Neural progenitor cell (in vitro differentiated cells): ENCODE results near the gene FARP1. TPM values are rescaled to one million over a fixed set of nuclear protein-coding genes. Genes with fewer than 3 reads are reported as not detected.

Source experiments
- DNase-seq: peaks from one replicate; pipeline ENCODE4 v3.0.0-alpha.2; 2016; ENCODE audit warnings: low spot score
- H2AFZ ChIP-seq: fragments of 200-600 bp; sonication (generic); replicated peaks from 2 replicates; pipeline ENCODE4 v1.6.1; 2016; ENCODE audit warnings: antibody characterized with exemption
- H3F3A ChIP-seq: fragments of 200-600 bp; sonication (generic); 2 replicates; pipeline ENCODE4 v1.6.1; 2016; ENCODE audit warnings: antibody characterized with exemption, low read depth
- H3K27ac ChIP-seq: fragments of 200-600 bp; sonication (generic); 2 replicates; pipeline ENCODE4 v1.5.1; 2016; ENCODE audit warnings: mild to moderate bottlenecking
- H3K27me3 ChIP-seq: fragments of 200-600 bp; sonication (generic); 2 replicates; pipeline ENCODE4 v1.6.1; 2016; ENCODE audit warnings: mild to moderate bottlenecking, moderate library complexity
- H3K36me3 ChIP-seq: fragments of 200-600 bp; sonication (generic); 2 replicates; pipeline ENCODE4 v1.5.1; 2016
- H3K4me1 ChIP-seq: fragments of 200-600 bp; sonication (generic); 2 replicates; pipeline ENCODE4 v1.6.1; 2016; ENCODE audit warnings: mixed run types
- H3K4me2 ChIP-seq: fragments of 200-600 bp; sonication (generic); 2 replicates; pipeline ENCODE4 v1.6.1; 2016
- H3K4me3 ChIP-seq: fragments of 200-600 bp; sonication (generic); 2 replicates; pipeline ENCODE4 v1.5.1; 2016
- H3K79me2 ChIP-seq: fragments of 200-600 bp; sonication (generic); 2 replicates; pipeline ENCODE4 v1.6.1; 2016; ENCODE audit warnings: low read depth
- H3K9ac ChIP-seq: fragments of 200-600 bp; sonication (generic); 2 replicates; pipeline ENCODE4 v1.6.1; 2016
- H3K9me3 ChIP-seq: fragments of 200-600 bp; sonication (generic); 2 replicates; pipeline ENCODE4 v1.5.1; 2016; ENCODE audit warnings: low read depth
- H4K20me1 ChIP-seq: fragments of 200-600 bp; sonication (generic); 2 replicates; pipeline ENCODE4 v1.6.1; 2016; ENCODE audit warnings: low read depth
- H3K27ac Mint-ChIP-seq: 3 replicates; pipeline ENCODE4 v1.8.0; 2021; ENCODE audit warnings: mixed read lengths
- H3K27me3 Mint-ChIP-seq: 2 replicates; pipeline ENCODE4 v1.8.0; 2022; ENCODE audit warnings: low read depth, mild to moderate bottlenecking, inconsistent platforms, moderate library complexity, mixed read lengths; ENCODE audit not compliant: insufficient read depth
- H3K36me3 Mint-ChIP-seq: 3 replicates; pipeline ENCODE4 v1.8.0; 2021; ENCODE audit warnings: mixed read lengths
- H3K4me1 Mint-ChIP-seq: 3 replicates; pipeline ENCODE4 v1.8.0; 2021; ENCODE audit warnings: mixed read lengths
- H3K4me3 Mint-ChIP-seq: 3 replicates; pipeline ENCODE4 v1.8.0; 2021; ENCODE audit warnings: mild to moderate bottlenecking, moderate library complexity, mixed read lengths
- H3K9me3 Mint-ChIP-seq: 3 replicates; pipeline ENCODE4 v1.8.0; 2020; ENCODE audit warnings: mixed read lengths
- EZH2 ChIP-seq: fragments of 200-600 bp; sonication (generic); IDR thresholded peaks from 2 replicates; pipeline ENCODE4 v1.6.1; 2017; ENCODE audit warnings: antibody characterized with exemption, mild to moderate bottlenecking, moderate library complexity
- EZH2phosphoT487 ChIP-seq: fragments of 200-600 bp; sonication (generic); IDR thresholded peaks from 2 replicates; pipeline ENCODE4 v1.6.1; 2017; ENCODE audit warnings: antibody characterized with exemption
- total RNA-seq: library from RNA; depleted of rRNA; stranded (reverse); fragments of >200 nt; gene quantifications from 2 replicates; pipeline ENCODE4 v1.2.3, GENCODE V29; 2015; ENCODE audit warnings: low replicate concordance
- TF ChIP-seq, protein P1 (sequence below): fragments of 200-600 bp; sonication (generic); IDR thresholded peaks from 2 replicates; pipeline ENCODE4 v1.5.1; 2017; ENCODE audit warnings: antibody characterized with exemption, mild to moderate bottlenecking

FARP1 gene
- total RNA-seq, 1 donor from 2014 or later, result 78.0 TPM

DNA sequence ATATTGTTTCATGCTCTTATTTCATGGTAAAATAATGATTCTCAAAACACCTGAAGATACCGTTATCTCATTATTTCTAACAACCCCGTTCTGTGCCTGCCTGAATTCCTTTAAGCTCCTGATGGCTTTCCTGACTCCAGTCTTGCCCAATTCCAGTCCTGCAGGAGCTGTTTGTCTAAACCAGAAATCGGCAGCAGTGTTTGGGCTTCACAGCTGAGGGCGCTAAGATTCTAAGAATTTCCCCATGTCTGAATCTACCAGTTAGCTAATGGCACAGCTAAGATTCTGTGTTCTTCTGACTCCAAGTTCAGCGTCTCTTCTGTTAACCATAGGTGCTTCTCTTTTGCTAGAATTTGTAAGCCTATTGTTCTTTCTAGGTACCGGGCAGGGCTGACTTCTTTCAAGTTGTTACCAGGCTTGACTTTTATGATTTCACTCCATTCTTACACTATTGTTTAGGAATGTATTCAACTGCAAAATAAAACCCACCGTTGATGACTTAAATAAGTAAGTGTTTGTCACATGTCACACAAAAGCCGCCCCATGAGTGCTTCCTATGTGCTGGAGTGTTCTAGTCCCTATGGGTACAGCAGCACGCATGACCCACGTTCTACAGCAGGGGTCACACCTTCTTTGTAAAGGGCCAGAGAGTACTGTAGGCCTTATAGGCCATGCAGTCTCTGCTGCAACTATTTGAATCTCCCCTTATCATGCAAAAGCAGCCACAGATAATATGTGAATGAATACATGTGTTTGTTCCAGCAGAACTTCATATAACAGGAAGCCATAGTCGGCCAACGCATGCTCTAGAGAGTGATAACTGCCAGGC is 202.4 kb downstream of the FARP1 start:
- H3K4me1 Mint-ChIP-seq, result peaks cover 24% of the 10 kb centered on the region
- H3K27ac Mint-ChIP-seq, result no peak overlapping the region

DNA sequence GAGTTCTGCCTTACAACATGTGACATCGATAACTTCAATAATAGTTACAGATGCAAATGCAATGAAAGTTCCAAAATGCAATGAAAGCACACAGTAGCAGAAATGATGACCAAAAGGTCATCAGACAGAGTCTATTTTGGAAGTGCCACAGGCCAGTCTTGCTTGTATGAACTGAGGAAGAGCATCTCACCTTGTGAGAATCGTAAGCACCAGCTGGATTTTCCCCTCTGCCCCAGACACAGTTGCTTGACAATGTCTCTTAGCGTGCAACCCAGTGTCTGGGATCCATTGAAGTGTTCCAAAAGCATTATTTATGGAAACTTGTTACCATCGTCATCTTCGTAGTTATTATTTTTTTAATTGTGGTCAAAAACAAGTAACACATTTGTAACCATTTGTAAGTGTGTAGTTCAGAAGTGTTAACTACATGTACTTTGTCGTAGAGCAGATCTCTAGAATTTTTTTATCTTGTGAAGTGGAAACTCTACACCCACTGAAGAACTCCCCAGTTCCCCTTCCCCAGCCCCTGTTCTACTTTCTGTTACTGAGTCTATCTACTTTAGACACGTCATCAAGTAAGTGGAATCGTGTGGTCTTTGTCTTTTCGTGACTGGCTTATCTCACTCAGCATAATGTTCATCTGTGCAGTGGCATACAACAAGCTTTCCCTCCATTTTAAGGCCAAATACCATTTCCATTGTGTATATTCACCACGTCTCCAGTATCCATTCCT is 204.2 kb downstream of the FARP1 start:
- Histone ChIP-seq H3K27me3 (no peaks in the 10 kb centered on the region), H3F3A (no peaks in the 10 kb centered on the region), H3K27ac (no peak overlapping the region), H4K20me1 (peaks cover 9% of the 10 kb centered on the region), H3K4me3 (no peak overlapping the region), H3K4me1 (peaks cover 13% of the 10 kb centered on the region), H3K36me3 (no peaks in the 10 kb centered on the region), H3K79me2 (peaks cover 21% of the 10 kb centered on the region), H3K9me3 (no peaks in the 10 kb centered on the region), H3K4me2 (no peak overlapping the region), H2AFZ (no peak overlapping the region), H3K9ac (no peak overlapping the region)
- TF ChIP-seq, protein P1, sequence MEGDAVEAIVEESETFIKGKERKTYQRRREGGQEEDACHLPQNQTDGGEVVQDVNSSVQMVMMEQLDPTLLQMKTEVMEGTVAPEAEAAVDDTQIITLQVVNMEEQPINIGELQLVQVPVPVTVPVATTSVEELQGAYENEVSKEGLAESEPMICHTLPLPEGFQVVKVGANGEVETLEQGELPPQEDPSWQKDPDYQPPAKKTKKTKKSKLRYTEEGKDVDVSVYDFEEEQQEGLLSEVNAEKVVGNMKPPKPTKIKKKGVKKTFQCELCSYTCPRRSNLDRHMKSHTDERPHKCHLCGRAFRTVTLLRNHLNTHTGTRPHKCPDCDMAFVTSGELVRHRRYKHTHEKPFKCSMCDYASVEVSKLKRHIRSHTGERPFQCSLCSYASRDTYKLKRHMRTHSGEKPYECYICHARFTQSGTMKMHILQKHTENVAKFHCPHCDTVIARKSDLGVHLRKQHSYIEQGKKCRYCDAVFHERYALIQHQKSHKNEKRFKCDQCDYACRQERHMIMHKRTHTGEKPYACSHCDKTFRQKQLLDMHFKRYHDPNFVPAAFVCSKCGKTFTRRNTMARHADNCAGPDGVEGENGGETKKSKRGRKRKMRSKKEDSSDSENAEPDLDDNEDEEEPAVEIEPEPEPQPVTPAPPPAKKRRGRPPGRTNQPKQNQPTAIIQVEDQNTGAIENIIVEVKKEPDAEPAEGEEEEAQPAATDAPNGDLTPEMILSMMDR, result no peak
- TF ChIP-seq EZH2 (no peak), EZH2phosphoT487 (no peak)
- Mint-ChIP-seq H3K9me3 (no peaks in the 10 kb centered on the region), H3K4me3 (no peak overlapping the region), H3K27ac (no peak overlapping the region), H3K4me1 (peaks cover 24% of the 10 kb centered on the region), H3K36me3 (peaks cover 16% of the 10 kb centered on the region), H3K27me3 (peaks cover 2% of the 10 kb centered on the region)
- DNase-seq, result no peak

More for the DNA sequence above, 202.4 kb downstream of the FARP1 start:
- Histone ChIP-seq H2AFZ (no peak overlapping the region), H3K4me2 (no peak overlapping the region), H3K9me3 (no peaks in the 10 kb centered on the region), H3F3A (no peaks in the 10 kb centered on the region), H4K20me1 (peaks cover 9% of the 10 kb centered on the region), H3K4me1 (peaks cover 13% of the 10 kb centered on the region), H3K9ac (no peak overlapping the region), H3K36me3 (no peaks in the 10 kb centered on the region), H3K4me3 (no peak overlapping the region), H3K79me2 (peaks cover 18% of the 10 kb centered on the region), H3K27ac (no peak overlapping the region), H3K27me3 (no peaks in the 10 kb centered on the region)
- Mint-ChIP-seq H3K9me3 (no peaks in the 10 kb centered on the region), H3K4me3 (no peak overlapping the region), H3K27me3 (no peaks in the 10 kb centered on the region), H3K36me3 (peaks cover 15% of the 10 kb centered on the region)
- TF ChIP-seq EZH2phosphoT487, result no peak
- TF ChIP-seq, protein P1, result no peak
- TF ChIP-seq EZH2, result no peak
- DNase-seq, result no peak

DNA sequence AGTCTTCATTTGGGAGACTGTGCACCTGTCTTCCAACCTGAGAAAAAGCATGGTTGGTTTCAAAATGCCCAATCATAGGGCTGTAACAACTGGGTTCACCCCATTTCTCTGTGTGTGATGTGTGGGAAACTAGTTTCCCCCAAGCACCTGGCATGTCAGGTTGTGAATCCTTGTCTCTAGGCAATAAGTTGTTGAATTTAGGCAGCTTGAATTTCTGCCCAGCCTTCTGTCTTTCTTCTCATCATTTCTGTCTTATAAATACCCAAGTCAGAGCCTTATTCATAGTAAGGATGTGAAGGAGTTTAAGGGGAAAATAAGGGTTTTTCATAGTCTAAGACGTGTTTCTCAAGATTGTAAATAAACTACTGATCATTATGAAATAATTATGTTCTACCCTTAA is 204.9 kb downstream of the FARP1 start:
- H3K36me3 Mint-ChIP-seq, result peaks cover 18% of the 10 kb centered on the region
- no peak overlapping the region for H3K27ac ChIP-seq
- TF ChIP-seq EZH2, result no peak
- TF ChIP-seq, protein P1, result no peak
- TF ChIP-seq EZH2phosphoT487, result no peak
- H3K27me3 ChIP-seq, result no peaks in the 10 kb centered on the region
- no peak overlapping the region for H3K4me3 ChIP-seq
- peaks cover 13% of the 10 kb centered on the region for H3K4me1 ChIP-seq
- H4K20me1 ChIP-seq, result peaks cover 9% of the 10 kb centered on the region
- no peaks in the 10 kb centered on the region for H3K9me3 ChIP-seq
- no peaks in the 10 kb centered on the region for H3F3A ChIP-seq
- no peak for DNase-seq
- no peak overlapping the region for H3K4me3 Mint-ChIP-seq
- no peaks in the 10 kb centered on the region for H3K9me3 Mint-ChIP-seq
- no peak overlapping the region for H3K9ac ChIP-seq
- peaks cover 2% of the 10 kb centered on the region for H3K27me3 Mint-ChIP-seq
- no peaks in the 10 kb centered on the region for H3K36me3 ChIP-seq
- H3K4me2 ChIP-seq, result no peak overlapping the region
- H3K27ac Mint-ChIP-seq, result no peak overlapping the region
- peaks cover 19% of the 10 kb centered on the region for H3K79me2 ChIP-seq
- peaks cover 24% of the 10 kb centered on the region for H3K4me1 Mint-ChIP-seq
- no peak overlapping the region for H2AFZ ChIP-seq
